Skeletal muscle satellite cell (primary cell): ENCODE measurements around the gene CLNK.

Experiments
- H3K27me3 ChIP-seq: 2 replicates; pipeline ENCODE4 v1.7.0; 2013; ENCODE audit warnings: low read length; ENCODE audit not compliant: control insufficient read depth, insufficient read depth
- H3K36me3 ChIP-seq: 2 replicates; pipeline ENCODE4 v1.7.0; 2013; ENCODE audit warnings: mild to moderate bottlenecking, control low read depth, low read length; ENCODE audit not compliant: insufficient read depth
- H3K4me1 ChIP-seq: 2 replicates; pipeline ENCODE4 v1.7.0; 2013; ENCODE audit warnings: low read length; ENCODE audit not compliant: control insufficient read depth, insufficient read depth
- H3K4me2 ChIP-seq: 2 replicates; pipeline ENCODE4 v1.7.0; 2013; ENCODE audit warnings: mild to moderate bottlenecking, low read length
- H3K4me3 ChIP-seq: 2 replicates; pipeline ENCODE4 v1.7.0; 2013; ENCODE audit warnings: low read length
- H3K9ac ChIP-seq: 2 replicates; pipeline ENCODE4 v1.7.0; 2013; ENCODE audit warnings: mild to moderate bottlenecking, low read depth, low read length, moderate library complexity
- H3K9me3 ChIP-seq: replicated peaks from 2 replicates; pipeline ENCODE4 v1.7.0; 2013; ENCODE audit warnings: mild to moderate bottlenecking, control low read depth, low read length

Gene CLNK

GRCh38 chr4:10492464-10492863 lies 192.1 kb downstream of the CLNK start:
- Histone ChIP-seq H3K4me1 (no peaks in the 10 kb centered on the region), H3K36me3 (no peaks in the 10 kb centered on the region), H3K27me3 (peaks cover 2% of the 10 kb centered on the region), H3K4me2 (no peak overlapping the region), H3K9ac (no peak overlapping the region), H3K4me3 (no peak overlapping the region), H3K9me3 (no peaks in the 10 kb centered on the region)

GRCh38 chr4:10491401-10491800 lies 193.2 kb downstream of the CLNK start:
- H3K27me3 ChIP-seq, result peaks cover under 1% of the 10 kb centered on the region
- H3K4me1 ChIP-seq, result no peaks in the 10 kb centered on the region
- H3K4me2 ChIP-seq, result no peak overlapping the region
- H3K9ac ChIP-seq, result no peak overlapping the region
- no peaks in the 10 kb centered on the region for H3K9me3 ChIP-seq
- no peaks in the 10 kb centered on the region for H3K36me3 ChIP-seq
- H3K4me3 ChIP-seq, result no peak overlapping the region

GRCh38 chr4:10490996-10491395 lies 193.6 kb downstream of the CLNK start:
- Histone ChIP-seq H3K4me1 (no peaks in the 10 kb centered on the region), H3K4me2 (no peak overlapping the region), H3K4me3 (no peak overlapping the region)

GRCh38 chr4:10482913-10483312 lies 201.7 kb downstream of the CLNK start:
- Histone ChIP-seq H3K4me2 (no peak overlapping the region), H3K36me3 (no peaks in the 10 kb centered on the region), H3K4me1 (no peaks in the 10 kb centered on the region), H3K4me3 (no peak overlapping the region), H3K9ac (no peak overlapping the region), H3K27me3 (no peaks in the 10 kb centered on the region), H3K9me3 (no peaks in the 10 kb centered on the region)

More at GRCh38 chr4:10490996-10491395, 193.6 kb downstream of the CLNK start:
- no peaks in the 10 kb centered on the region for H3K27me3 ChIP-seq
- no peak overlapping the region for H3K9ac ChIP-seq
- H3K9me3 ChIP-seq, result no peaks in the 10 kb centered on the region
- no peaks in the 10 kb centered on the region for H3K36me3 ChIP-seq

- Histone ChIP-seq H3K4me1 (no peaks in the 10 kb centered on the region), H3K36me3 (no peaks in the 10 kb centered on the region), H3K4me2 (no peak overlapping the region), H3K9ac (no peak overlapping the region), H3K4me3 (no peak overlapping the region), H3K27me3 (no peaks in the 10 kb centered on the region), H3K9me3 (no peaks in the 10 kb centered on the region)
Measured at GRCh38 chr4:10480616-10481015, 204.0 kb downstream of the CLNK start.

GRCh38 chr4:10478621-10479020 lies 205.9 kb downstream of the CLNK start:
- Histone ChIP-seq H3K9me3 (no peaks in the 10 kb centered on the region), H3K9ac (no peak overlapping the region), H3K27me3 (no peaks in the 10 kb centered on the region), H3K4me1 (no peaks in the 10 kb centered on the region), H3K4me2 (no peak overlapping the region), H3K4me3 (no peak overlapping the region), H3K36me3 (no peaks in the 10 kb centered on the region)

- H3K4me1 ChIP-seq, result no peaks in the 10 kb centered on the region
- H3K27me3 ChIP-seq, result peaks cover 17% of the 10 kb centered on the region
- no peaks in the 10 kb centered on the region for H3K9me3 ChIP-seq
- no peak overlapping the region for H3K9ac ChIP-seq
- no peaks in the 10 kb centered on the region for H3K36me3 ChIP-seq
- no peak overlapping the region for H3K4me2 ChIP-seq
- no peak overlapping the region for H3K4me3 ChIP-seq
Measured at GRCh38 chr4:10470505-10470904, 214.1 kb downstream of the CLNK start.

- H3K4me1 ChIP-seq, result peaks cover 4% of the 10 kb centered on the region
- peaks cover 6% of the 10 kb centered on the region for H3K9me3 ChIP-seq
- no peak overlapping the region for H3K4me3 ChIP-seq
- H3K4me2 ChIP-seq, result no peak overlapping the region
- peaks cover 43% of the 10 kb centered on the region for H3K27me3 ChIP-seq
- no peaks in the 10 kb centered on the region for H3K36me3 ChIP-seq
- no peak overlapping the region for H3K9ac ChIP-seq
Measured at GRCh38 chr4:10466161-10466560, 218.4 kb downstream of the CLNK start.

GRCh38 chr4:10462876-10463275 lies 221.7 kb downstream of the CLNK start:
- H3K9me3 ChIP-seq, result peaks cover 6% of the 10 kb centered on the region
- peaks cover 4% of the 10 kb centered on the region for H3K4me1 ChIP-seq
- no peak overlapping the region for H3K4me2 ChIP-seq
- H3K27me3 ChIP-seq, result peaks cover 39% of the 10 kb centered on the region
- no peak overlapping the region for H3K9ac ChIP-seq
- H3K4me3 ChIP-seq, result no peak overlapping the region
- H3K36me3 ChIP-seq, result no peaks in the 10 kb centered on the region

GRCh38 chr4:10461850-10462400 lies 222.6 kb downstream of the CLNK start:
- Histone ChIP-seq H3K4me3 (peak overlapping the region; percentile 62), H3K4me2 (peak overlapping the region; percentile 79), H3K36me3 (no peaks in the 10 kb centered on the region), H3K9me3 (peaks cover 6% of the 10 kb centered on the region), H3K4me1 (peaks cover 4% of the 10 kb centered on the region), H3K9ac (no peak overlapping the region), H3K27me3 (peaks cover 31% of the 10 kb centered on the region)

- Histone ChIP-seq H3K36me3 (no peaks in the 10 kb centered on the region), H3K27me3 (peaks cover 27% of the 10 kb centered on the region), H3K9me3 (peaks cover 6% of the 10 kb centered on the region), H3K4me3 (peak overlapping the region; percentile 62), H3K4me1 (peaks cover 7% of the 10 kb centered on the region), H3K4me2 (peak overlapping the region; percentile 79), H3K9ac (peak overlapping the region; percentile 41)
Measured at GRCh38 chr4:10461091-10461849, 223.3 kb downstream of the CLNK start.
